HL-60 (cell line): ENCODE results near the gene EFCAB10.
"Not testable (repeated sequence)": the region's sequence is repeated elsewhere in the genome, so short reads cannot be mapped to it uniquely, and the experiment has no call there.

Experiments used
- DNase-seq, 2 experiments: peaks; one replicate each; pipeline ENCODE4 v3.0.0-alpha.2; 2010 to 2020; ENCODE audit warnings: low read depth in 1 of 2, low spot score in 1 of 2
- H3K27ac ChIP-seq: fragments of 250-450 bp; sonication (Bioruptor Pico); replicated peaks from 2 replicates; pipeline ENCODE4 v1.5.1; 2020; ENCODE audit warnings: mild to moderate bottlenecking, moderate library complexity
- H3K27me3 ChIP-seq: fragments of 250-450 bp; sonication (Bioruptor Pico); 2 replicates; pipeline ENCODE4 v1.5.1; 2021; ENCODE audit warnings: mild to moderate bottlenecking, moderate library complexity; ENCODE audit not compliant: insufficient read depth, poor library complexity, severe bottlenecking
- H3K4me3 ChIP-seq: replicated peaks from 2 replicates; pipeline ENCODE4 v1.5.1; 2011; ENCODE audit warnings: mild to moderate bottlenecking, control low read depth, low read length; ENCODE audit not compliant: insufficient read depth
- GABPA ChIP-seq: IDR thresholded peaks from 2 replicates; pipeline ENCODE4 v1.6.1; 2012; ENCODE audit warnings: low read depth
- POLR2AphosphoS5 ChIP-seq: IDR thresholded peaks from 2 replicates; pipeline ENCODE4 v1.6.1; 2012; ENCODE audit warnings: low read depth
- SPI1 ChIP-seq: IDR thresholded peaks from 2 replicates; pipeline ENCODE4 v1.6.1; 2012; ENCODE audit warnings: low read depth, mild to moderate bottlenecking, borderline replicate concordance
- TF ChIP-seq, protein P1 (sequence below): IDR thresholded peaks from 2 replicates; pipeline ENCODE4 v1.6.1; 2012; ENCODE audit warnings: low read depth; ENCODE audit not compliant: insufficient replicate concordance
- TF ChIP-seq, protein P2 (sequence below): IDR thresholded peaks from one replicate; pipeline ENCODE4 v1.5.1; 2011; ENCODE audit warnings: low read length, control low read depth, inconsistent platforms; ENCODE audit not compliant: insufficient read depth

EFCAB10 gene

DNA sequence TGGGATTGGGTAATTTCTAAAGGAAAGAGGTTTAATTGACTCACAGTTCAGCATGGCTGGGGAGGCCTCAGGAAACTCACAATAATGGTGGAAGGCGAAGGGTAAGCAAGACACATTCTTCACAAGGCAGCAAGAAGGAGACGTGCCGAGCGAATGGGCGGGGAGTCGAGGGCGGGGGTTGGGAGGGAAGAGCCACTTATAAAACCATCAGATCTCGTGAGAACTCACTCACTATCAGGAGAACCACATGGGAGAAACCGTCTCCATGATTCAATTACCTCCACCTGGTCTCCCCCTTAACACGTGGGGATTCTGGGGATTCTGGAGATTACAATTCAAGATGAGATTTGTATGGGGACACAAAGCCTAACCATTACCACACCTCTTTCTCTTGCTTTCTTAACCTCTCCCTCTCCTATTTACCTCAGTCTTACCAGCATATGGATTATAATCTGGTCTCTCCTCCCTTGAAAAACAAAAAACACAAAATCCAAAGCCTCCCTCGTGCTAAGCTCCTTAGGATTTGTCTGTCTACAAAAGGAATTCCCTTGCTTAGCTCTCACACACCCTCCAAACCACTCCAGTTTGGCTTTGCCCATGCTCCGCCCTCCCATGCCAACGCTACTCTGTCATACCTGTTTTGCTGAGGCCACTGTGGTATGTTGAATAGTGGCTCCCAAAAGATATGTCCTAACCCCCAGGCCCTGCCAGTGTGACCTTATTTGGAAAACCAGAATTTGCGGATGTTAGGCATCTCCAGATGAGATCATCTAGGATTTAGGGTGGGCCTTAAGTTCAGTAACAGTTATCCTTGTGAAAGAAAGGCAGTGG, 19.6 kb upstream of the EFCAB10 start:
- H3K27ac ChIP-seq: no peak overlapping the region
- TF ChIP-seq, protein P1, sequence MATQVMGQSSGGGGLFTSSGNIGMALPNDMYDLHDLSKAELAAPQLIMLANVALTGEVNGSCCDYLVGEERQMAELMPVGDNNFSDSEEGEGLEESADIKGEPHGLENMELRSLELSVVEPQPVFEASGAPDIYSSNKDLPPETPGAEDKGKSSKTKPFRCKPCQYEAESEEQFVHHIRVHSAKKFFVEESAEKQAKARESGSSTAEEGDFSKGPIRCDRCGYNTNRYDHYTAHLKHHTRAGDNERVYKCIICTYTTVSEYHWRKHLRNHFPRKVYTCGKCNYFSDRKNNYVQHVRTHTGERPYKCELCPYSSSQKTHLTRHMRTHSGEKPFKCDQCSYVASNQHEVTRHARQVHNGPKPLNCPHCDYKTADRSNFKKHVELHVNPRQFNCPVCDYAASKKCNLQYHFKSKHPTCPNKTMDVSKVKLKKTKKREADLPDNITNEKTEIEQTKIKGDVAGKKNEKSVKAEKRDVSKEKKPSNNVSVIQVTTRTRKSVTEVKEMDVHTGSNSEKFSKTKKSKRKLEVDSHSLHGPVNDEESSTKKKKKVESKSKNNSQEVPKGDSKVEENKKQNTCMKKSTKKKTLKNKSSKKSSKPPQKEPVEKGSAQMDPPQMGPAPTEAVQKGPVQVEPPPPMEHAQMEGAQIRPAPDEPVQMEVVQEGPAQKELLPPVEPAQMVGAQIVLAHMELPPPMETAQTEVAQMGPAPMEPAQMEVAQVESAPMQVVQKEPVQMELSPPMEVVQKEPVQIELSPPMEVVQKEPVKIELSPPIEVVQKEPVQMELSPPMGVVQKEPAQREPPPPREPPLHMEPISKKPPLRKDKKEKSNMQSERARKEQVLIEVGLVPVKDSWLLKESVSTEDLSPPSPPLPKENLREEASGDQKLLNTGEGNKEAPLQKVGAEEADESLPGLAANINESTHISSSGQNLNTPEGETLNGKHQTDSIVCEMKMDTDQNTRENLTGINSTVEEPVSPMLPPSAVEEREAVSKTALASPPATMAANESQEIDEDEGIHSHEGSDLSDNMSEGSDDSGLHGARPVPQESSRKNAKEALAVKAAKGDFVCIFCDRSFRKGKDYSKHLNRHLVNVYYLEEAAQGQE: no peak
- TF ChIP-seq SPI1 (no peak), GABPA (no peak), POLR2AphosphoS5 (no peak)
- TF ChIP-seq, protein P2, sequence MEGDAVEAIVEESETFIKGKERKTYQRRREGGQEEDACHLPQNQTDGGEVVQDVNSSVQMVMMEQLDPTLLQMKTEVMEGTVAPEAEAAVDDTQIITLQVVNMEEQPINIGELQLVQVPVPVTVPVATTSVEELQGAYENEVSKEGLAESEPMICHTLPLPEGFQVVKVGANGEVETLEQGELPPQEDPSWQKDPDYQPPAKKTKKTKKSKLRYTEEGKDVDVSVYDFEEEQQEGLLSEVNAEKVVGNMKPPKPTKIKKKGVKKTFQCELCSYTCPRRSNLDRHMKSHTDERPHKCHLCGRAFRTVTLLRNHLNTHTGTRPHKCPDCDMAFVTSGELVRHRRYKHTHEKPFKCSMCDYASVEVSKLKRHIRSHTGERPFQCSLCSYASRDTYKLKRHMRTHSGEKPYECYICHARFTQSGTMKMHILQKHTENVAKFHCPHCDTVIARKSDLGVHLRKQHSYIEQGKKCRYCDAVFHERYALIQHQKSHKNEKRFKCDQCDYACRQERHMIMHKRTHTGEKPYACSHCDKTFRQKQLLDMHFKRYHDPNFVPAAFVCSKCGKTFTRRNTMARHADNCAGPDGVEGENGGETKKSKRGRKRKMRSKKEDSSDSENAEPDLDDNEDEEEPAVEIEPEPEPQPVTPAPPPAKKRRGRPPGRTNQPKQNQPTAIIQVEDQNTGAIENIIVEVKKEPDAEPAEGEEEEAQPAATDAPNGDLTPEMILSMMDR: no peak
- no peak overlapping the region for H3K4me3 ChIP-seq
- no peak for DNase-seq
- H3K27me3 ChIP-seq: no peaks in the 10 kb centered on the region

DNA sequence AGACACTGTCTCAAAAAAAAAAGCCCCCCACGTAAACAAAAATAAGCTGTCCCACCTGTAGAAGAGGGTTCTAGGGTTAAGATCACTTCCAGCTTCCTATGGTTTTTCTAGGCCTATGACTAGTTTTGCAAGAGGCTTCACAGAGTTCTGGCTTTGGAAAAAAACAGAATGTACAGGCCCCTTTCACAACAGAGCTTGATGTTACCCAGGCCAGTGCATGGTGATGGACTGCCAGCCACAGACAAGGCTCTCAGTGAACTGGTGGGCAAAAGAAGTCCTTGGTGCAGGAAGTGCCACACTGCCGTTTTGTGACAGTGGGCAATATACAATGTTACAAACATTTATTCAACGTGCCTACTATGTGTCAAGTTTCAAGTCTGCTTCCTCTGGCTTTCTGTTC, 18.3 kb upstream of the EFCAB10 start:
- no peaks in the 10 kb centered on the region for H3K27me3 ChIP-seq
- H3K4me3 ChIP-seq: no peak overlapping the region
- no peak overlapping the region for H3K27ac ChIP-seq
- TF ChIP-seq GABPA (no peak), SPI1 (no peak), POLR2AphosphoS5 (no peak)
- TF ChIP-seq, protein P2: no peak
- TF ChIP-seq, protein P1: no peak
- no peak for DNase-seq

DNA sequence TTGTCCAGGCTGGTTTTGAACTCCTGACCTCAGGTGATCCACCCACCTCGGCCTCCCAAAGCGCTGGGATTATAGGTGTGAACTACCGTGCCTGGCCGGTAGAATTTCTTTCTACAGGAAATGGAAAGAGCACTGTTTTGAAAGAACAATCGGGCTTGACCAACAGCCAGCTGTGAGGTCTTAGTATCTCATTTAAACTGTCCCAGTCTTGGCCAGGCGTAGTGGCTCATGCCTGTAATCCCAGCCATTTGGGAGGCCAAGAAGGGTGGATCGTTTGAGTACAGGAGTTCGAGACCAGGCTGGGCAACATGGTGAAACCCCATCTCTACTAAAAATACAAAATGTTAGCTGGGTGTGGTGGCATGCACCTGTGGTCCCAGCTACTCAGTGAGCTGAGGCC, 17.8 kb upstream of the EFCAB10 start:
- DNase-seq, H3K27me3 ChIP-seq, H3K4me3 ChIP-seq, H3K27ac ChIP-seq: not testable (repeated sequence)

DNA sequence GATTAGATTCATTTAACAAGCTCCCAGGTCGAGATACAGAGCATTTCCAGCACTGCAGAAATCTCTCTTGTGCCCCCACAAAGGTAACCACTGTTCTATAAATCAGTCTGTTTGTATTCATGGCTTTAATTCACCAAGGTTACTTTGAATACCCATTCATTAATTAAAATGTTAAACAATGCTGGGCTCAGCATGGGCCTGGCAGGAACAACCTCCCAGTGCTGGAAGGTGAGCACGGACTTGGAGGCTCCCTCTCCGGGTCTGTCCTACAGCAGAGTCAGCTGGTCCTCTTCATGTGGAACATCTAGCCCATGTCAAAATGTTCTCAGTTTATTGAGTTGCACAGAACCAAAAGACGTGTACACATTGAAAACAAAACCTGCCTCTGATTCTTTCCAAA, 15.6 kb upstream of the EFCAB10 start:
- Histone ChIP-seq H3K27ac (no peak overlapping the region), H3K4me3 (no peak overlapping the region), H3K27me3 (no peaks in the 10 kb centered on the region)
- no peak for DNase-seq
- no peak for TF ChIP-seq SPI1
- TF ChIP-seq GABPA: no peak
- TF ChIP-seq, protein P1: no peak
- TF ChIP-seq, protein P2: no peak
- no peak for TF ChIP-seq POLR2AphosphoS5
